ENCODE measurements around the gene C13orf46. TPM values are rescaled to one million over a fixed set of nuclear protein-coding genes. Genes with fewer than 3 reads are reported as not detected.
A peak's percentile ranks its signal among the peaks of the same experiment; 100 is the strongest.

C13orf46 gene
- total RNA-seq, 2 experiments from 2014 or later, result 1.5 to 1.8 TPM

- POLR2A ChIA-PET, result no interaction called here
- peaks cover 15% of the 10 kb centered on the region for H3K27me3 Mint-ChIP-seq
- no peak for DNase-seq
- intact Hi-C loops (cut with micrococcal nuclease), result no loop called here
- CTCF ChIA-PET, result no interaction called here
- no peaks in the 10 kb centered on the region for H3K9me3 Mint-ChIP-seq
- peaks cover 10% of the 10 kb centered on the region for H3K4me1 Mint-ChIP-seq (ENCODE audit: low read depth)
- no peak overlapping the region for H3K4me3 Mint-ChIP-seq
- no peaks in the 10 kb centered on the region for H3K36me3 Mint-ChIP-seq
- H3K27ac Mint-ChIP-seq, result no peak overlapping the region
Measured at GRCh38 chr13:113929628-113930615, 44.0 kb downstream of the C13orf46 start.

- Mint-ChIP-seq H3K4me1 (ENCODE audit: low read depth) (peaks cover 10% of the 10 kb centered on the region), H3K27me3 (peaks cover 15% of the 10 kb centered on the region), H3K4me3 (no peak overlapping the region), H3K36me3 (no peaks in the 10 kb centered on the region), H3K9me3 (no peaks in the 10 kb centered on the region), H3K27ac (no peak overlapping the region)
- ChIA-PET POLR2A (no interaction called here), CTCF (no interaction called here)
- no peak for DNase-seq
- intact Hi-C loops (cut with micrococcal nuclease), result no loop called here
Measured at GRCh38 chr13:113928685-113929627, 44.9 kb downstream of the C13orf46 start.

- Mint-ChIP-seq H3K9me3 (no peaks in the 10 kb centered on the region), H3K27me3 (peaks cover 18% of the 10 kb centered on the region), H3K36me3 (no peaks in the 10 kb centered on the region), H3K4me3 (no peak overlapping the region), H3K27ac (no peak overlapping the region), H3K4me1 (ENCODE audit: low read depth) (peaks cover 10% of the 10 kb centered on the region)
- ChIA-PET POLR2A (no interaction called here), CTCF (no interaction called here)
- no peak for DNase-seq
- intact Hi-C loops (cut with micrococcal nuclease), result no loop called here
Measured at GRCh38 chr13:113927661-113928581, 46.0 kb downstream of the C13orf46 start.

- Mint-ChIP-seq H3K27me3 (peaks cover 24% of the 10 kb centered on the region), H3K36me3 (no peaks in the 10 kb centered on the region), H3K4me3 (no peak overlapping the region), H3K4me1 (ENCODE audit: low read depth) (peaks cover 10% of the 10 kb centered on the region), H3K27ac (no peak overlapping the region), H3K9me3 (peaks cover 2% of the 10 kb centered on the region)
- POLR2A ChIA-PET, result no interaction called here
- CTCF ChIA-PET, result no interaction called here
- peak; percentile 4 for DNase-seq
- intact Hi-C loops (cut with micrococcal nuclease), result no loop called here
Measured at GRCh38 chr13:113926951-113927660, 46.8 kb downstream of the C13orf46 start.

- no peak overlapping the region for H3K27ac Mint-ChIP-seq
- H3K36me3 Mint-ChIP-seq, result peaks cover 2% of the 10 kb centered on the region
- POLR2A ChIA-PET, result no interaction called here
- CTCF ChIA-PET, result no interaction called here
- H3K9me3 Mint-ChIP-seq, result peaks cover 10% of the 10 kb centered on the region
- no peak overlapping the region for H3K4me3 Mint-ChIP-seq
- no peak for DNase-seq
- H3K4me1 Mint-ChIP-seq (ENCODE audit: low read depth), result peaks cover 5% of the 10 kb centered on the region
- intact Hi-C loops (cut with micrococcal nuclease), result no loop called here
- H3K27me3 Mint-ChIP-seq, result peaks cover 28% of the 10 kb centered on the region
Measured at GRCh38 chr13:113926301-113926761, 47.5 kb downstream of the C13orf46 start.

- peaks cover 2% of the 10 kb centered on the region for H3K36me3 Mint-ChIP-seq
- intact Hi-C loops (cut with micrococcal nuclease), result no loop called here
- H3K27ac Mint-ChIP-seq, result no peak overlapping the region
- DNase-seq, result no peak
- H3K4me3 Mint-ChIP-seq, result no peak overlapping the region
- peaks cover 36% of the 10 kb centered on the region for H3K27me3 Mint-ChIP-seq
- no peaks in the 10 kb centered on the region for H3K4me1 Mint-ChIP-seq (ENCODE audit: low read depth)
- peaks cover 13% of the 10 kb centered on the region for H3K9me3 Mint-ChIP-seq
- POLR2A ChIA-PET, result no interaction called here
- CTCF ChIA-PET, result no interaction called here
Measured at GRCh38 chr13:113924184-113924901, 49.5 kb downstream of the C13orf46 start.

- peaks cover 36% of the 10 kb centered on the region for H3K27me3 Mint-ChIP-seq
Measured at GRCh38 chr13:113923376-113924063, 50.4 kb downstream of the C13orf46 start.

GRCh38 chr13:113922412-113923118 is 51.3 kb downstream of the C13orf46 start:
- POLR2A ChIA-PET, result no interaction called here
- Mint-ChIP-seq H3K4me1 (ENCODE audit: low read depth) (no peaks in the 10 kb centered on the region), H3K4me3 (no peak overlapping the region), H3K36me3 (peaks cover 2% of the 10 kb centered on the region), H3K27ac (no peak overlapping the region), H3K27me3 (peaks cover 37% of the 10 kb centered on the region), H3K9me3 (peaks cover 13% of the 10 kb centered on the region)
- CTCF ChIA-PET, result no interaction called here
- intact Hi-C loops (cut with micrococcal nuclease), result no loop called here
- no peak for DNase-seq

More at GRCh38 chr13:113923376-113924063, 50.4 kb downstream of the C13orf46 start:
- DNase-seq, result no peak
- Mint-ChIP-seq H3K9me3 (peaks cover 13% of the 10 kb centered on the region), H3K4me3 (no peak overlapping the region), H3K36me3 (peaks cover 2% of the 10 kb centered on the region), H3K27ac (no peak overlapping the region), H3K4me1 (ENCODE audit: low read depth) (no peaks in the 10 kb centered on the region)
- CTCF ChIA-PET, result no interaction called here
- POLR2A ChIA-PET, result no interaction called here
- intact Hi-C loops (cut with micrococcal nuclease), result no loop called here

- H3K9me3 Mint-ChIP-seq, result peaks cover 13% of the 10 kb centered on the region
- H3K4me3 Mint-ChIP-seq, result no peak overlapping the region
- POLR2A ChIA-PET, result no interaction called here
- H3K27ac Mint-ChIP-seq, result no peak overlapping the region
- peaks cover 2% of the 10 kb centered on the region for H3K36me3 Mint-ChIP-seq
- CTCF ChIA-PET, result interaction anchor here (0.7 kb wide), 1 partner anchor 14 kb away, joined by 3 read pairs; no protein-coding TSS in a partner anchor
- no peak for DNase-seq
- intact Hi-C loops (cut with micrococcal nuclease), result no loop called here
- H3K27me3 Mint-ChIP-seq, result peaks cover 38% of the 10 kb centered on the region
- no peaks in the 10 kb centered on the region for H3K4me1 Mint-ChIP-seq (ENCODE audit: low read depth)
Measured at GRCh38 chr13:113921763-113922162, 52.1 kb downstream of the C13orf46 start.
